ENCODE results near the gene NALCN. TPM values are rescaled to one million over a fixed set of nuclear protein-coding genes. Genes with fewer than 3 reads are reported as not detected.

The NALCN gene
- total and polyA plus RNA-seq, 2 of the 8 experiments (the other 6 are each of a cell fraction or from before 2014, with no cell fraction given): 0.26 to 0.54 TPM

DNA sequence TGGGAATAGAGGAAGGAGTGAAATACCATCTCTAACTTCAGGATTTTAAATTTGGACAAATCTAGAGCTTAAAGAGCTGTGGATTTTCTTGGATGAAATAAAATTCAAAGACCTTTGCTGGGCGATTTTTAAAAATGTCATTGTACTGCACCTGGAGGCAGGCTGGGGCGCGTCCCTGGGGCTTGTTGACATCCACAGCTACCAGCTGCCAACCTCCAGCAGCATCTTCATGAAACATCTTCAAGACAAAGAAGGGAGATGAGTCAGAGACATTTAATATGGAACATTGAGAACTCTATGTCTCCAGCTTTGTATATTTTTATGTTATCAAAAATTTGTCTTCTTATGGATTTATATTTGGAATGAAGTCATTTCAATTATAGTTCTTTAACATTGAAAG is 132.5 kb downstream of the NALCN start:
- H2AK5ac ChIP-seq (ENCODE audit: low read depth, low read length): no peak overlapping the region
- no peak overlapping the region for H3K27ac ChIP-seq (ENCODE audit: low read depth, low read length)
- FAIRE-seq: no peak
- no peaks in the 10 kb centered on the region for H3K79me2 ChIP-seq (ENCODE audit: control insufficient read depth in 1 of 2, insufficient read depth in 2 of 2, low read length in 2 of 2)
- POLR2A ChIA-PET (ENCODE audit: partially characterized antibody): no interaction called here
- H2BK15ac ChIP-seq (ENCODE audit: low read length): no peak overlapping the region
- no peak overlapping the region for H2AFZ ChIP-seq (ENCODE audit: low read length)
- H3K23me2 ChIP-seq (ENCODE audit: low read depth, low read length): no peaks in the 10 kb centered on the region; the same call in 1 of the 2 replicates
- H3K9me3 ChIP-seq (ENCODE audit: insufficient read depth in 2 of 2, low read depth in 1 of 2, low read length in 1 of 2): no peaks in the 10 kb centered on the region
- no peak overlapping the region for H4K91ac ChIP-seq (replicated peaks; ENCODE audit: insufficient read length, low read length)
- H3K14ac ChIP-seq (ENCODE audit: insufficient read length): no peak overlapping the region
- H3K4me2 ChIP-seq (ENCODE audit: insufficient read depth in 1 of 2, low read depth in 2 of 2, low read length in 2 of 2): no peak overlapping the region
- no peaks in the 10 kb centered on the region for H3K36me3 ChIP-seq (ENCODE audit: control insufficient read depth in 2 of 4, insufficient read depth in 4 of 4, low read length in 3 of 4)
- H2BK20ac ChIP-seq (ENCODE audit: low read length): no peak overlapping the region
- H2BK5ac ChIP-seq (ENCODE audit: low read depth, low read length): no peak overlapping the region
- H3K4ac ChIP-seq (replicated peaks; ENCODE audit: insufficient read length, low read depth, low read length): no peak overlapping the region
- peaks cover 0 to 2% (median 0%) of the 10 kb centered on the region in 4 experiments; a peak in 1 of 7 replicates for H3K4me1 ChIP-seq (replicated peaks in 1 of 4; ENCODE audit: control insufficient read depth in 3 of 4, insufficient read depth in 4 of 4, low read length in 3 of 4)
- no peak overlapping the region for H3K9ac ChIP-seq (replicated peaks in 1 of 4; ENCODE audit: extremely low read depth in 1 of 4, low read depth in 3 of 4, low read length in 3 of 4)
- H4K20me1 ChIP-seq (replicated peaks in 1 of 2; ENCODE audit: control insufficient read depth in 1 of 2, insufficient read depth in 2 of 2, low read length in 2 of 2): no peaks in the 10 kb centered on the region
- H3K4me3 ChIP-seq (ENCODE audit: extremely low read depth in 1 of 4, insufficient read depth in 2 of 4, low read depth in 3 of 4, low read length in 4 of 4): no peak overlapping the region
- no peaks in the 10 kb centered on the region for H3K79me1 ChIP-seq (ENCODE audit: low read depth, low read length)
- H2BK12ac ChIP-seq (ENCODE audit: low read depth, low read length): no peak overlapping the region
- no peak overlapping the region for H3K18ac ChIP-seq (ENCODE audit: extremely low read depth, low read length)
- no peaks in the 10 kb centered on the region for H3K27me3 ChIP-seq (replicated peaks in 1 of 4; ENCODE audit: control insufficient read depth in 3 of 4, extremely low read depth in 1 of 4, insufficient read depth in 3 of 4, low read length in 3 of 4)
- H4K5ac ChIP-seq (ENCODE audit: insufficient read length, low read depth, low read length): no peak overlapping the region
- WGBS, 2 experiments (ENCODE audit: extremely low coverage in 1 of 2, insufficient coverage in 1 of 2, insufficient read length in 1 of 2, insufficient replicate concordance in 2 of 2, low coverage in 1 of 2, low lambda C conversion rate in 2 of 2, missing lambda C conversion rate in 1 of 2): 95% methylated on average over 3 of the region's 3 CpGs; no CpG with 5 or more reads in 1 of the 2 experiments
- DNase-seq (ENCODE audit: low read depth in 1 of 2, low spot score in 2 of 2): no peak
- H3K23ac ChIP-seq (ENCODE audit: insufficient read length): no peak overlapping the region
- H2BK120ac ChIP-seq (replicated peaks; ENCODE audit: low read depth, low read length): no peak overlapping the region
- no peak overlapping the region for H4K8ac ChIP-seq (ENCODE audit: extremely low read depth, insufficient read depth, low read length)
- no peak overlapping the region for H3K56ac ChIP-seq (replicated peaks; ENCODE audit: insufficient read length, low read depth, low read length)
- CTCF ChIA-PET (ENCODE audit: partially characterized antibody): no interaction called here
- TF ChIP-seq JUND (IDR thresholded peaks at IDR 0.05; ENCODE audit: low read length) (no peak), JUN (IDR thresholded peaks at IDR 0.05; ENCODE audit: low read depth, low read length) (no peak), CHD1 (IDR thresholded peaks at IDR 0.05; ENCODE audit: low read depth, low read length) (no peak), EP300 (IDR thresholded peaks at IDR 0.05; ENCODE audit: borderline replicate concordance in 1 of 2, low read depth in 2 of 2, low read length in 2 of 2) (no peak), RFX5 (IDR thresholded peaks at IDR 0.05; ENCODE audit: borderline replicate concordance, low read depth, low read length) (no peak), TEAD4 (IDR thresholded peaks at IDR 0.05; ENCODE audit: low read depth, low read length) (no peak), KDM1A (IDR thresholded peaks at IDR 0.05; ENCODE audit: borderline replicate concordance, low read length) (no peak), PHF8 (conservative IDR thresholded peaks at IDR 0.05; ENCODE audit: low read depth, low read length) (no peak), ZNF274 (IDR thresholded peaks at IDR 0.05; ENCODE audit: borderline replicate concordance, extremely low read depth, low read length) (no peak), SP2 (IDR thresholded peaks at IDR 0.05; ENCODE audit: low read length) (no peak), GABPA (IDR thresholded peaks at IDR 0.05; ENCODE audit: borderline replicate concordance, insufficient read depth, low read length) (no peak), MAFK (IDR thresholded peaks at IDR 0.05; ENCODE audit: low read depth, low read length) (no peak)
- TF ChIP-seq, protein P1, sequence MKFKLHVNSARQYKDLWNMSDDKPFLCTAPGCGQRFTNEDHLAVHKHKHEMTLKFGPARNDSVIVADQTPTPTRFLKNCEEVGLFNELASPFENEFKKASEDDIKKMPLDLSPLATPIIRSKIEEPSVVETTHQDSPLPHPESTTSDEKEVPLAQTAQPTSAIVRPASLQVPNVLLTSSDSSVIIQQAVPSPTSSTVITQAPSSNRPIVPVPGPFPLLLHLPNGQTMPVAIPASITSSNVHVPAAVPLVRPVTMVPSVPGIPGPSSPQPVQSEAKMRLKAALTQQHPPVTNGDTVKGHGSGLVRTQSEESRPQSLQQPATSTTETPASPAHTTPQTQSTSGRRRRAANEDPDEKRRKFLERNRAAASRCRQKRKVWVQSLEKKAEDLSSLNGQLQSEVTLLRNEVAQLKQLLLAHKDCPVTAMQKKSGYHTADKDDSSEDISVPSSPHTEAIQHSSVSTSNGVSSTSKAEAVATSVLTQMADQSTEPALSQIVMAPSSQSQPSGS (IDR thresholded peaks at IDR 0.05; ENCODE audit: low read length): no peak

All from H1 (cell line).